Effector memory CD8-positive, alpha-beta T cell (primary cell): ENCODE measurements around the gene NCAM1.
"Not testable (repeated sequence)": the region's sequence is repeated elsewhere in the genome, so short reads cannot be mapped to it uniquely, and the experiment has no call there.

Experiments used
- ATAC-seq: fragments of 150-1000 bp; cut with Tn5 transposase; replicated peaks from 2 replicates; pipeline ENCODE4 v1.10.0; 2021; ENCODE audit warnings: mild to moderate bottlenecking, moderate library complexity
- DNase-seq, 3 experiments: peaks; one replicate each; pipeline ENCODE4 v3.0.0; 2021
- H3K27ac Mint-ChIP-seq, 2 donors: one replicate each; pipeline ENCODE4 v1.8.0; 2022; ENCODE audit warnings: mild to moderate bottlenecking in 2 of 2, mixed read lengths in 2 of 2, moderate library complexity in 2 of 2
- H3K27me3 Mint-ChIP-seq, 2 donors: one replicate each; pipeline ENCODE4 v1.8.0; 2022; ENCODE audit warnings: mixed read lengths in 2 of 2
- H3K36me3 Mint-ChIP-seq: one replicate; pipeline ENCODE4 v1.8.0; 2022; ENCODE audit warnings: mild to moderate bottlenecking, moderate library complexity, mixed read lengths; ENCODE audit not compliant: insufficient read depth
- H3K4me1 Mint-ChIP-seq, 2 donors: one replicate each; pipeline ENCODE4 v1.8.0; 2022; ENCODE audit warnings: low read depth in 2 of 2, mixed read lengths in 2 of 2
- H3K4me3 Mint-ChIP-seq, 2 donors: one replicate each; pipeline ENCODE4 v1.8.0; 2022; ENCODE audit warnings: mild to moderate bottlenecking in 2 of 2, mixed read lengths in 2 of 2, moderate library complexity in 2 of 2
- H3K9me3 Mint-ChIP-seq, 2 donors: one replicate each; pipeline ENCODE4 v1.8.0; 2022; ENCODE audit warnings: mixed read lengths in 2 of 2

NCAM1 gene

GRCh38 chr11:113296447-113297205, 335.4 kb downstream of the NCAM1 start:
- peaks cover 57 to 78% of the 10 kb centered on the region in 2 donors for H3K27me3 Mint-ChIP-seq

GRCh38 chr11:113298496-113298895, 337.3 kb downstream of the NCAM1 start:
- H3K27me3 Mint-ChIP-seq = peaks cover 56 to 71% of the 10 kb centered on the region in 2 donors
- not testable (repeated sequence) for ATAC-seq, DNase-seq, H3K36me3 Mint-ChIP-seq, H3K9me3 Mint-ChIP-seq, H3K27ac Mint-ChIP-seq, H3K4me3 Mint-ChIP-seq, H3K4me1 Mint-ChIP-seq

More at GRCh38 chr11:113296447-113297205, 335.4 kb downstream of the NCAM1 start:
- DNase-seq (no peak), ATAC-seq (no peak)
- Mint-ChIP-seq H3K4me1 (no peaks in the 10 kb centered on the region), H3K9me3 (no peaks in the 10 kb centered on the region), H3K27ac (no peak overlapping the region), H3K4me3 (no peak overlapping the region), H3K36me3 (no peaks in the 10 kb centered on the region)

DNA sequence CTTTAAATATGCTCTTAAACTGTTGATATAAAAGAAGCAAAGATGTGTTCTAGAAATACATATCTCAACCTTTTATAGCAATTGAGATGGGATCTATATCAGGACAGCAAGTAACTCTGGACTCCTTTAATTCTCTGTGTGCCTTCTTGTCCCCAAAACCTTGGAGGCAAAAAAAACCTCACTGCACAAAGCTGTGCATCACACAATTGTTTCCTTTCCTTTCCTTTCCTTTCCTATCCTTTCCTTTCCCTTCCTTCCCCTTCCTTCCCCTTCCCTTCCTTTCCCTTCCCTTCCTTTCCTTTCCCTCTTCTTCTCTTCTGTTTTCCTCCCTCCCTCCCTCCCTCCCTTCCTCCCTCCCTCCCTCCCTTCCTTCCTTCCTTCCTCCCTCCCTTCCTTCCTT, 343.7 kb downstream of the NCAM1 start:
- Mint-ChIP-seq H3K27me3 (peaks cover 18 to 23% of the 10 kb centered on the region in 2 donors), H3K9me3 (no peaks in the 10 kb centered on the region), H3K4me1 (peaks cover 0 to 2% of the 10 kb centered on the region in 2 donors), H3K4me3 (no peak overlapping the region), H3K36me3 (no peaks in the 10 kb centered on the region), H3K27ac (no peak overlapping the region)
- no peak for ATAC-seq
- DNase-seq = no peak

- ATAC-seq (peak; percentile 93), DNase-seq (peak; percentile 63 to 65 (median 63))
- Mint-ChIP-seq H3K4me1 (peaks cover 0 to 2% of the 10 kb centered on the region in 2 donors), H3K27ac (no peak overlapping the region), H3K4me3 (no peak overlapping the region), H3K27me3 (peaks cover 11 to 18% of the 10 kb centered on the region in 2 donors), H3K36me3 (no peaks in the 10 kb centered on the region), H3K9me3 (no peaks in the 10 kb centered on the region)
Observed at GRCh38 chr11:113305440-113306336, 344.5 kb downstream of the NCAM1 start.

DNA sequence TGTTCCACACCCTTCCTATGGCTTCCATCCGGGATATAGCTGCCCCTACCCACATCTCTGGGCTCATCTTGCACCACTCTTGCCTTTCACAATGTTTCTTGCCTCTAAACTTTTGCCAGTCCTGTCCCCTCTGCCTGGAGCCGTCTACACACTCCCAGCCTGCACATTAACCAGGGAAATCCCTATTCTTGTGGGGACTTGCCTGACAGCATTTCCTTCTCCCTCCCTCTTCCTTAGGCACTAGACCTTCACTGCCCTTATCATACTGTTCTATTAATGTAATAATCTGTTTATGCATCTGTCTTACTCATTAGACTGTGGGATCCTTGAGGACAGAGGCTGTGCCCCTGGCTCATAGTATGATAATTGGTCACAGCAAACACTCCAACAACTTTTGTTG, 347.4 kb downstream of the NCAM1 start:
- no peaks in the 10 kb centered on the region for H3K9me3 Mint-ChIP-seq
- no peaks in the 10 kb centered on the region for H3K27me3 Mint-ChIP-seq
- peaks cover 3 to 6% of the 10 kb centered on the region in 2 donors for H3K4me1 Mint-ChIP-seq
- no peaks in the 10 kb centered on the region for H3K36me3 Mint-ChIP-seq
- H3K4me3 Mint-ChIP-seq = no peak overlapping the region
- DNase-seq (no peak), ATAC-seq (no peak)
- no peak overlapping the region for H3K27ac Mint-ChIP-seq

DNA sequence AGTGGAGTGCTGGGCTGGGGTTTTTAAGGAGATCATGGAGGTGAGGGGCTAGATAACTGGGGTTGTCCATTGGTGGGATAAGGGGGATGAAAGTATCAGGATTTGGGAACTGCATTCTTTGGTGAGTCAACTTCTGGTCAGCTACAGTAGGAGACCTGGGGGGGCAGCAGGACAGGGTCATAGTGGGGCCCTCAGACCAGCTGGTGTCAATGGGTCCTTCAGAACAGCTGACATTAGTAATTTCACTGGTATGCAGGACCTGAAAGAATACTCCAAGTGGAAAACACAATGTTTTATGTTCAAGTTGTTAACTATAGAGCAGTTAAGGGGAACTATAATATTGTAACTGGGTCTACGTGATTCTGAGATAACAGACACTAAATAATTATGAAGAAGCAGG, 350.3 kb downstream of the NCAM1 start:
- Mint-ChIP-seq H3K27me3 (no peaks in the 10 kb centered on the region), H3K4me3 (no peak overlapping the region), H3K27ac (peak overlapping the region in 1 of 2 donors; percentile 20)

DNA sequence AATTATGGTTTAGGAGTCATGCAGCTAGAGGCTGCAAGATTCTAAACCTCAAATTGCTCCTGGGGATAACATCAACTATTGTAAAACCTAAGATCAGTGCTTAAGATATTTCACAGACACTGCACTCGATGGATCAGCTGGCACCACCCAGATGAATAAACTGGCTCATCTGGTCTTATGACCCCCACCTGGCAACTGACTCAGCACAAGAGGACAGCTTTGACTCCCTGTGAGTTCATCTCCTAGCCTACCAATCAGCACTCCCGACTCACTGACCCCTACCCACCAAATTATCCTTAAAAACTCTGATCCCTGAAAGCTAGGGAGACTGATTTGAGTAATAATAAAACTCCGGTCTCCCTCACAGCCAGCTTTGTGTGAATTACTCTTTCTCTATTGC, 352.4 kb downstream of the NCAM1 start:
- Mint-ChIP-seq H3K4me1 (peaks cover 9 to 14% of the 10 kb centered on the region in 2 donors), H3K4me3 (peak overlapping the region; percentile 76 to 79), H3K9me3 (no peaks in the 10 kb centered on the region), H3K27ac (peak overlapping the region; percentile 78 to 85), H3K27me3 (no peaks in the 10 kb centered on the region), H3K36me3 (no peaks in the 10 kb centered on the region)
- DNase-seq = no peak
- ATAC-seq = no peak

More for the DNA sequence above, 350.3 kb downstream of the NCAM1 start:
- Mint-ChIP-seq H3K4me1 (peaks cover 9 to 12% of the 10 kb centered on the region in 2 donors), H3K9me3 (no peaks in the 10 kb centered on the region), H3K36me3 (no peaks in the 10 kb centered on the region)
- ATAC-seq (no peak), DNase-seq (no peak)

GRCh38 chr11:113314065-113314388, 352.8 kb downstream of the NCAM1 start:
- H3K27me3 Mint-ChIP-seq = no peaks in the 10 kb centered on the region
- H3K4me3 Mint-ChIP-seq = peak overlapping the region; percentile 76 to 79
- ATAC-seq (no peak), DNase-seq (no peak)
- peaks cover 9 to 14% of the 10 kb centered on the region in 2 donors for H3K4me1 Mint-ChIP-seq
- peaks cover 2% of the 10 kb centered on the region for H3K36me3 Mint-ChIP-seq
- H3K27ac Mint-ChIP-seq = peak overlapping the region; percentile 78 to 85
- no peaks in the 10 kb centered on the region for H3K9me3 Mint-ChIP-seq

- Mint-ChIP-seq H3K4me1 (peaks cover 9 to 14% of the 10 kb centered on the region in 2 donors), H3K27ac (peak within 1 kb of the TSS; percentile 78 to 85)
- ATAC-seq = peak; percentile 95
Observed at GRCh38 chr11:113314389-113315301, 353.4 kb downstream of the NCAM1 start, which contains the start of gene TTC12. TSS of gene TTC12 (plus strand) at chr11:113314583. CDS start at chr11:113316258, 1,675 bp downstream.

DNA sequence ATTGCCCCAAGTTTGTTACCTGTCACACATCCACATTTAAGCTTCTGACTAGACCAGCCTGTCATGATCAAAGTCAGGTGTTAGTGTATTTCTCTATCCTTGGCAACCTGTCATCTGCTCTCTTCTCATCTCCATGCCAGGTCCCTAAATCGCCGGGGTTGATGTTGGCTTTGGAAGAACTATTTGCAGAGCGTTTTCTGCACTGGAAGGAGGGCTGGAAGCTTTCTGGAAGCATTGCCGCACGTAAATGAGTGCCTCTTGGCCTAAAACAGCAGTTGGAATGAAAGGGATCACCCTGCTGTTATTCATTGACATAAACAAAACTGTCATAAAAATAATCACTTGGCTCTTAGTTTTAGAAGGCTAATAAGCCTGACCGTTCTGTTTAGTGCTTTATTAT, 354.6 kb downstream of the NCAM1 start:
- Mint-ChIP-seq H3K4me1 (peaks cover 9 to 14% of the 10 kb centered on the region in 2 donors), H3K27ac (peak overlapping the region; percentile 78 to 85), H3K9me3 (no peaks in the 10 kb centered on the region), H3K27me3 (no peaks in the 10 kb centered on the region), H3K36me3 (peaks cover 10% of the 10 kb centered on the region), H3K4me3 (peak overlapping the region; percentile 76 to 79)
- ATAC-seq (no peak), DNase-seq (no peak)

More at GRCh38 chr11:113314389-113315301, 353.4 kb downstream of the NCAM1 start, which contains the start of gene TTC12:
- Mint-ChIP-seq H3K36me3 (peaks cover 8% of the 10 kb centered on the region), H3K4me3 (peak within 1 kb of the TSS; percentile 76 to 79), H3K9me3 (no peaks in the 10 kb centered on the region), H3K27me3 (no peaks in the 10 kb centered on the region)
- peak; percentile 87 to 92 (median 90) for DNase-seq

DNA sequence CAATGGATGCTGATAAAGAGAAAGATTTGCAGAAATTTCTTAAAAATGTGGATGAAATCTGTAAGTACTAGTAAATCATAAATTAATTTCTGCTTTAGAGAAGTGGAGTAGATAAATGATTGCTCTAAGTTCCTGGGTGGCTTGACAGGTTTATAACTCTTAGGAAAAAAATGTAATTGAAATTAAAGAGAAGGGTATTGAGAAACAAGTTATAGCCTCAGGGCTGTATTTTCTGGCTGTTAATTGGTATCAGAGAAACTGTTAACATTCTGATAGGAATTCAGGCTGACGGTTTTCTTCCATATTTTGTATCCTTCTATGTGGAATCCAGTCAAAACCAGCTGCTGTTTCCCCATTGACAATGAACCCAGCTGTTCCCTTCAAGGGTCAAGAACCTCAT, 355.0 kb downstream of the NCAM1 start:
- no peaks in the 10 kb centered on the region for H3K9me3 Mint-ChIP-seq
- peaks cover 9 to 14% of the 10 kb centered on the region in 2 donors for H3K4me1 Mint-ChIP-seq
- no peaks in the 10 kb centered on the region for H3K27me3 Mint-ChIP-seq
- ATAC-seq = no peak
- H3K36me3 Mint-ChIP-seq = peaks cover 10% of the 10 kb centered on the region
- no peak for DNase-seq
- H3K27ac Mint-ChIP-seq = peak overlapping the region; percentile 14 to 78
- H3K4me3 Mint-ChIP-seq = no peak overlapping the region

DNA sequence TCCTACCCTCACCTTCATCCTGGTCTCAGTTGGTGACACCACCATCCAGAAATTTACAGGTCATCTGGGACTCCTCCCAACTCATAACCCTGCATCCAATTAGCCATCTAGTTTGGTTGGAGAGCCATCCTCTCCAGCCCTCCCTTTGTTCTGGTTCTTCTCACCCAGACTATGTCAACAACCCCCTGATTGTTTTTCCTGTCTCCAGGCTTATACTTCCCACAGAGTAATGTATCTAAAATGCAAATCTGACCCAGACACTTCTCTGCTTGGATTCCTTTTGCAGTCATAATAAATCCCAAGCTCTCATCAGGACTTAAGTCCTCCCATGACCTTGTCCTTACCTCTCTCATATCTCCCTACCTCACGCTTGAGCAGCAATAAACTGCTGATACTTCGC, 356.1 kb downstream of the NCAM1 start:
- H3K4me1 Mint-ChIP-seq = peaks cover 9 to 16% of the 10 kb centered on the region in 2 donors
- H3K36me3 Mint-ChIP-seq = peaks cover 10% of the 10 kb centered on the region
- H3K27ac Mint-ChIP-seq = no peak overlapping the region
- H3K27me3 Mint-ChIP-seq = no peaks in the 10 kb centered on the region
- no peaks in the 10 kb centered on the region for H3K9me3 Mint-ChIP-seq
- no peak overlapping the region for H3K4me3 Mint-ChIP-seq
- ATAC-seq (no peak), DNase-seq (no peak)

DNA sequence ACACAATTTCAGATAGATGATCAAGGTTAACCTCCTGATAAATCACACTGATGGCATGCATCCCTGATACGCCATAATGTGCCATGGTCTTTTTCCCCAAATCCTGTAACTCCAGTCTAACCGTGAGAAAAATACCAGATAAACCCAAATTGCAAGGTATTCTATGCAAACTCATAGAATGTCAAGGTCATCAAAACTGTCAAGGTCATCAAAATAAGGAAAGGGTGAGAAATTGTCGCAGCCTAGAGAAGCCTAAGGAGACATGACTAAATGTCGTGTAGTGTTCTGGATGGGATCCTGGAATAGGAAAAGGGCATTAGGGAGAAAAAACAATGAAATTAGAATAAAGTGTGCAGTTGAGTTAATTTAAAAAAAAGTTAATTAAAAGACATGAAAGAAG, 357.9 kb downstream of the NCAM1 start:
- ATAC-seq (no peak), DNase-seq (no peak)
- no peak overlapping the region for H3K4me3 Mint-ChIP-seq
- H3K9me3 Mint-ChIP-seq = no peaks in the 10 kb centered on the region
- H3K27me3 Mint-ChIP-seq = no peaks in the 10 kb centered on the region
- peaks cover 10% of the 10 kb centered on the region for H3K36me3 Mint-ChIP-seq
- peaks cover 1 to 7% of the 10 kb centered on the region in 2 donors for H3K4me1 Mint-ChIP-seq
- no peak overlapping the region for H3K27ac Mint-ChIP-seq
